ENCODE data around the gene PHLPP1. TPM values are rescaled to one million over a fixed set of nuclear protein-coding genes. Genes with fewer than 3 reads are reported as not detected.
"Not testable (repeated sequence)": the region's sequence is repeated elsewhere in the genome, so short reads cannot be mapped to it uniquely, and the experiment has no call there.

Gene PHLPP1
- total and polyA plus RNA-seq, 8 donors = 2.9 to 14.7 (median 8.3) TPM

DNA sequence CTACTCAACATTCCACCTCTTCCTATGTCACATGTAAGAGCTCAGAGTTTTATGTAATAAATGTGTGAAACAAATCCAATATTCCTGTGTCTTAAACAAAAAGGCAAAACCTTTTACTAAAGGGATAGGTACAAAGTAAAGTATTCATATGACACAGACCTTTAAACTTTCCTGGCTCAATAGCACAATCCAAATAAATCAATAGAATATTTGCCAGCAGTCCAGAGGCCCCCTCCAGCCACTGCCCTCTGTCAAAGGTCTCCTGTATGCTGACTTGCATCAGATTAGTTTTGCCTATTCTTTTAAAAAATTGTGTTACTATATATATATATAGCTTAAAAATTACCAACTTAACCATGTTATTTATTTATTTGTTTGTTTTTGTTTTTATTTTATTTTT is 17.7 kb upstream of the PHLPP1 start:
- H3K27ac ChIP-seq = no peak overlapping the region

DNA sequence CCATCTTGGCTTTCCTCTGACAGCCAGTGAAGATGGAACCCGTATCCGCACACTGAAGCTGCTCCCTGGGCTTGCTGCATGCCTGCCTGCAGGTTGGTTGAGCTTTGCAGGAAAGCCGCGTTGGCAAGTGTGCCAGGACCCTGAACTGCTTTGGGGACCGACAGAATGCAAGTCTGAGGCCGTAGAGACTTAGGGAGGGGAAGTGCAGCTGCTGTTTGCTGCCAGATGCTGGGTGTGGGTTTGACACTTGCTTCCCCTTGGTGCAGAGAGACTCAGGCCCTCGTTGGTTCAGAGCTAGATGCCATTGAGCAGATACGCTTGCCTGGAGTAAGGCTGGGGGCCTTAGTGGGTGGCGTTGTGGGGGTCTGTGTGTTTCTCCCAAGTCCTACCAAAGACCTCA is 13.1 kb upstream of the PHLPP1 start:
- FAIRE-seq = no peak
- Histone ChIP-seq H3K27me3 (no peaks in the 10 kb centered on the region), H3K9me3 (no peaks in the 10 kb centered on the region), H3K4me1 (no peaks in the 10 kb centered on the region), H3K4me3 (no peak overlapping the region), H3K27ac (no peak overlapping the region), H3K36me3 (no peaks in the 10 kb centered on the region)
- TF ChIP-seq, protein P1, sequence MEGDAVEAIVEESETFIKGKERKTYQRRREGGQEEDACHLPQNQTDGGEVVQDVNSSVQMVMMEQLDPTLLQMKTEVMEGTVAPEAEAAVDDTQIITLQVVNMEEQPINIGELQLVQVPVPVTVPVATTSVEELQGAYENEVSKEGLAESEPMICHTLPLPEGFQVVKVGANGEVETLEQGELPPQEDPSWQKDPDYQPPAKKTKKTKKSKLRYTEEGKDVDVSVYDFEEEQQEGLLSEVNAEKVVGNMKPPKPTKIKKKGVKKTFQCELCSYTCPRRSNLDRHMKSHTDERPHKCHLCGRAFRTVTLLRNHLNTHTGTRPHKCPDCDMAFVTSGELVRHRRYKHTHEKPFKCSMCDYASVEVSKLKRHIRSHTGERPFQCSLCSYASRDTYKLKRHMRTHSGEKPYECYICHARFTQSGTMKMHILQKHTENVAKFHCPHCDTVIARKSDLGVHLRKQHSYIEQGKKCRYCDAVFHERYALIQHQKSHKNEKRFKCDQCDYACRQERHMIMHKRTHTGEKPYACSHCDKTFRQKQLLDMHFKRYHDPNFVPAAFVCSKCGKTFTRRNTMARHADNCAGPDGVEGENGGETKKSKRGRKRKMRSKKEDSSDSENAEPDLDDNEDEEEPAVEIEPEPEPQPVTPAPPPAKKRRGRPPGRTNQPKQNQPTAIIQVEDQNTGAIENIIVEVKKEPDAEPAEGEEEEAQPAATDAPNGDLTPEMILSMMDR (IDR thresholded peaks at IDR 0.05) = no peak
- 62 to 68% methylated on average over 9 of the region's 9 CpGs for WGBS, 2 donors
- no peak for DNase-seq
- intact Hi-C loops (cut with DNase I) = loop anchor here in 1 of 3 donors (10.0 kb wide), 1 partner anchor 283 kb away; no protein-coding TSS in a partner anchor
- ATAC-seq = no peak

More for the DNA sequence above, 17.7 kb upstream of the PHLPP1 start:
- no peak for DNase-seq
- FAIRE-seq = no peak
- Histone ChIP-seq H3K4me1 (no peaks in the 10 kb centered on the region), H3K27me3 (no peaks in the 10 kb centered on the region), H3K36me3 (no peaks in the 10 kb centered on the region), H3K9me3 (no peaks in the 10 kb centered on the region), H3K4me3 (no peak overlapping the region)
- TF ChIP-seq, protein P1 (IDR thresholded peaks at IDR 0.05) = no peak
- no peak for ATAC-seq
- intact Hi-C loops (cut with DNase I) = no loop called here

DNA sequence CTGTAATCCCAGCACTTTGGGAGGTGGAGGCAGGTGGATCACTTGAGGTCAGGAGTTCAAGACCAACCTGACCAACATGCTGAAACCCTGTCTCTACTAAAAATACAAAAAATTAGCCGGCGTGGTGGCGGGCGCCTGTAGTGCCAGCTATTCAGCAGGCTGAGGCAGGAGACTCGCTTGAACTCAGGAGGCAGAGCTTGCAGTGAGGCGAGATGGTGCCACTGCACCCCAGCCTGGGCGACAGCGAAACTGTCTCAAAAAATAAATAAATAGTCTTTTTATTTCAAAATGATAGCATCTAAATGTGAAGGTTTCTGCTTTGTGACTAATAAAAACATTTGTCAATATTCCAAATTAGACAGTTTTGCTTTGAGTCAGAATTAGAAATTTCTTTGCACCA is 8.5 kb upstream of the PHLPP1 start:
- ATAC-seq, H3K27me3 ChIP-seq, H3K4me1 ChIP-seq, H3K36me3 ChIP-seq, FAIRE-seq, DNase-seq, H3K4me3 ChIP-seq, H3K9me3 ChIP-seq, H3K27ac ChIP-seq: not testable (repeated sequence)
- WGBS, 2 donors = 92 to 95% methylated on average over 8 of the region's 8 CpGs
- intact Hi-C loops (cut with DNase I) = loop anchor here in 1 of 3 donors (10.0 kb wide), 1 partner anchor 278 kb away; no protein-coding TSS in a partner anchor

DNA sequence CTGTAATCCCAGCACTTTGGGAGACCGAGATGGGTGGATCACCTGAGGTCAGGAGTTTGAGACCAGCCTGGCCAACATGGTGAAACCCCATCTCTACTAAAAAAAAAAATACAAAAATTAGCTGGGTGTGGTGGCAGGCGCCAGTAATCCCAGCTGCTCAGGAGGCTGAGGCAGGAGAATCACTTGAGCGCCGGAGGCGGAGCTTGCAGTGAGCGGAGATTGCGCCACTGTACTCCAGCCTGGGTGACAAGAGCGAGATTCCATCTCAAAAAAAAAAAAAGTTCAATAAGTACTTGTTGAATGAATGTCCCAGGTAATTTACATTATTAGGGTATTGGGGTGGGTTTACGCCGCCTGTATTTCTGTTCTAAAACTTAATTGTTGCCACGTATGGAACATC is 5.4 kb upstream of the PHLPP1 start:
- H3K27me3 ChIP-seq, H3K27ac ChIP-seq, ATAC-seq, H3K4me1 ChIP-seq, DNase-seq, H3K4me3 ChIP-seq, H3K9me3 ChIP-seq, FAIRE-seq, H3K36me3 ChIP-seq: not testable (repeated sequence)
- WGBS, 2 donors = 91 to 93% methylated on average over 11 of the region's 11 CpGs
- intact Hi-C loops (cut with DNase I) = loop anchor here in 2 of 3 donors (5.0 to 10.0 kb wide), 2 partner anchors 272 to 275 kb away; no protein-coding TSS in a partner anchor

DNA sequence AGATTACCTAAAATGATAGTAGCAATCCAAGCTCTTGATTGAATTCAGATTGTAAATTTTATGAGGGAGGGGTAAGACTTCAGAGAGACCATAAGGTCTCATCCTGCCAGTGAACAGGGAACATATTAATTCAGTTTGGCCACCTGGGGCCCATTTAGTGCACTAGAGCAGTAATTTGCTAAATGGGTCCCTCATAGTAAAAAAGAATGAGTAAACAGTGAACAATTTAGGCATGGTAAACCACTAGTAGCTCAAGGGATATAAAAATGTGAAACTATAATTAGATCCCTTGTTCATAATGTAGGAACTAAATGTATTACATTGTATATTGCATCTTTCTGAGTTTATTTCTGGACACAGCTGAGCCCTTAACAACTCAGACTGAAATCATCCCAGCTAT is 4.9 kb upstream of the PHLPP1 start:
- TF ChIP-seq, protein P1 (IDR thresholded peaks at IDR 0.05) = no peak
- H3K9me3 ChIP-seq = no peaks in the 10 kb centered on the region
- intact Hi-C loops (cut with DNase I) = loop anchor here in 1 of 3 donors (5.0 kb wide), 1 partner anchor 272 kb away; no protein-coding TSS in a partner anchor
- FAIRE-seq (no peak), DNase-seq (no peak), ATAC-seq (no peak)
- H3K4me3 ChIP-seq = no peak overlapping the region
- peaks cover 0 to 3% (median 0%) of the 10 kb centered on the region in 3 donors for H3K4me1 ChIP-seq
- H3K36me3 ChIP-seq = no peaks in the 10 kb centered on the region
- no peak overlapping the region for H3K27ac ChIP-seq
- no peaks in the 10 kb centered on the region for H3K27me3 ChIP-seq

DNA sequence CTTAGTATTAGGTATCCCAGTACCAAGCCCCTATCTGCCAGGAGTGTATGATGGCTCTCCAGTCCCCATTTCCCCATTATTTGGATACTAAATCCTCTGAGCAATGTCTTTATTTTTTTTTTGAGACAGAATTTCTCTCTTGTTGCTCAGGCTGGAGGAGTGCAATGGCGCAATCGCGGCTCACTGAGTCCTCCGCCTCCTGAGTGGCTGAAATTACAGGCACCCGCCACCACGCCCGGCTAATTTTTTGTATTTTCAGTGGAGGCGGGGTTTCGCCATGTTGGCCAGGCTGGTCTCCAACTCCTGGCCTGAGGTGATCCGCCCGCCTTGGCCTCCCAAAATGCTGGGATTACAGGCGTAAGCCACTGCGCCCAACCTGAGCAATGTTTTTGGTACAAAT is 3.6 kb upstream of the PHLPP1 start:
- FAIRE-seq (no peak), ATAC-seq (no peak), DNase-seq (no peak)
- Histone ChIP-seq H3K9me3 (no peaks in the 10 kb centered on the region), H3K27me3 (no peaks in the 10 kb centered on the region), H3K4me1 (peaks cover 0 to 3% (median 0%) of the 10 kb centered on the region in 3 donors), H3K36me3 (no peaks in the 10 kb centered on the region), H3K27ac (no peak overlapping the region), H3K4me3 (no peak overlapping the region)
- intact Hi-C loops (cut with DNase I) = loop anchor here in 1 of 3 donors (5.0 kb wide), 1 partner anchor 271 kb away; no protein-coding TSS in a partner anchor
- WGBS, 2 donors = 92 to 97% methylated on average over 13 of the region's 13 CpGs
- TF ChIP-seq, protein P1 (IDR thresholded peaks at IDR 0.05) = no peak
